ENCODE data around the gene S100A5.

GRCh38 chr1:153573351-153573750 is 32.6 kb upstream of the S100A5 start:
- TF ChIP-seq, protein P1, sequence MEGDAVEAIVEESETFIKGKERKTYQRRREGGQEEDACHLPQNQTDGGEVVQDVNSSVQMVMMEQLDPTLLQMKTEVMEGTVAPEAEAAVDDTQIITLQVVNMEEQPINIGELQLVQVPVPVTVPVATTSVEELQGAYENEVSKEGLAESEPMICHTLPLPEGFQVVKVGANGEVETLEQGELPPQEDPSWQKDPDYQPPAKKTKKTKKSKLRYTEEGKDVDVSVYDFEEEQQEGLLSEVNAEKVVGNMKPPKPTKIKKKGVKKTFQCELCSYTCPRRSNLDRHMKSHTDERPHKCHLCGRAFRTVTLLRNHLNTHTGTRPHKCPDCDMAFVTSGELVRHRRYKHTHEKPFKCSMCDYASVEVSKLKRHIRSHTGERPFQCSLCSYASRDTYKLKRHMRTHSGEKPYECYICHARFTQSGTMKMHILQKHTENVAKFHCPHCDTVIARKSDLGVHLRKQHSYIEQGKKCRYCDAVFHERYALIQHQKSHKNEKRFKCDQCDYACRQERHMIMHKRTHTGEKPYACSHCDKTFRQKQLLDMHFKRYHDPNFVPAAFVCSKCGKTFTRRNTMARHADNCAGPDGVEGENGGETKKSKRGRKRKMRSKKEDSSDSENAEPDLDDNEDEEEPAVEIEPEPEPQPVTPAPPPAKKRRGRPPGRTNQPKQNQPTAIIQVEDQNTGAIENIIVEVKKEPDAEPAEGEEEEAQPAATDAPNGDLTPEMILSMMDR (IDR thresholded peaks at IDR 0.05; ENCODE audit: control extremely low read depth in 1 of 3, insufficient read depth in 1 of 3, low read depth in 1 of 3, low read length in 3 of 3), result no peak
- TF ChIP-seq GTF2F1 (IDR thresholded peaks at IDR 0.05; ENCODE audit: borderline replicate concordance, low read depth, low read length), result no peak
- TF ChIP-seq USF2 (IDR thresholded peaks at IDR 0.05; ENCODE audit: low read length), result no peak
- no peak for TF ChIP-seq POLR2A (IDR thresholded peaks at IDR 0.05; ENCODE audit: control extremely low read depth in 1 of 2, low read depth in 2 of 2, low read length in 2 of 2)
- no peak for TF ChIP-seq RAD21 (IDR thresholded peaks at IDR 0.05 in 1 of 2, conservative IDR thresholded peaks at IDR 0.05 in 1 of 2; ENCODE audit: low read depth in 2 of 2, low read length in 2 of 2)
- TF ChIP-seq MAX (IDR thresholded peaks at IDR 0.05), result no peak
- no peak for TF ChIP-seq BCL11A (IDR thresholded peaks at IDR 0.05; ENCODE audit: low read depth in 2 of 2, low read length in 2 of 2)
- no peak for TF ChIP-seq EZH2 (IDR thresholded peaks at IDR 0.05; ENCODE audit: low read depth, low read length, severe bottlenecking)
- no peak for TF ChIP-seq POLR2AphosphoS5 (IDR thresholded peaks at IDR 0.05; ENCODE audit: low read depth, low read length)
- TF ChIP-seq TCF12 (IDR thresholded peaks at IDR 0.05; ENCODE audit: low read depth, low read length), result no peak

Measured in H1 (cell line).